Measurements from ENCODE around the gene PLEKHG4.

The PLEKHG4 gene

GRCh38 chr16:67279296-67280089, at the start of gene PLEKHG4:
Gene PLEKHG4 (plus strand): TSS chr16:67279532. CDS start chr16:67280045, 513 bp downstream.
- DNase-seq, result peak; percentile 93

GRCh38 chr16:67229906-67230808, 49.2 kb upstream of the PLEKHG4 start:
- DNase-seq, result no peak

GRCh38 chr16:67230809-67231660, 48.3 kb upstream of the PLEKHG4 start:
- no peak for DNase-seq

- DNase-seq, result no peak
These were observed 45.7 kb upstream of the PLEKHG4 start for GRCh38 chr16:67233596-67233995.

GRCh38 chr16:67234180-67234597, 45.1 kb upstream of the PLEKHG4 start:
- DNase-seq, result no peak

- peak; percentile 85 for DNase-seq
These were observed 43.3 kb upstream of the PLEKHG4 start for GRCh38 chr16:67235816-67236562.

- peak; percentile 91 for DNase-seq
These were observed 42.6 kb upstream of the PLEKHG4 start for GRCh38 chr16:67236563-67237395.

- no peak for DNase-seq
These were observed 41.7 kb upstream of the PLEKHG4 start for GRCh38 chr16:67237396-67238277.

- no peak for DNase-seq
These were observed 41.1 kb upstream of the PLEKHG4 start for GRCh38 chr16:67238278-67238575.

- no peak for DNase-seq
These were observed 40.4 kb upstream of the PLEKHG4 start for GRCh38 chr16:67238806-67239470.

- DNase-seq, result no peak
These were observed 38.8 kb upstream of the PLEKHG4 start for GRCh38 chr16:67240506-67240905.

GRCh38 chr16:67241008-67241900, 38.1 kb upstream of the PLEKHG4 start:
- DNase-seq, result no peak

GRCh38 chr16:67242138-67242730, 37.1 kb upstream of the PLEKHG4 start:
- no peak for DNase-seq

GRCh38 chr16:67243481-67243880, 35.9 kb upstream of the PLEKHG4 start:
- DNase-seq, result peak; percentile 56

GRCh38 chr16:67244387-67245185, 34.7 kb upstream of the PLEKHG4 start:
- DNase-seq, result peak; percentile 92

GRCh38 chr16:67245186-67245585, 34.1 kb upstream of the PLEKHG4 start:
- peak; percentile 62 for DNase-seq

- peak; percentile 54 for DNase-seq
These were observed 33.7 kb upstream of the PLEKHG4 start for GRCh38 chr16:67245674-67246080.
